ENCODE measurements around the gene TMEM150C. TPM values are rescaled to one million over a fixed set of nuclear protein-coding genes. Genes with fewer than 3 reads are reported as not detected.

Gene TMEM150C
- 10.5 TPM for total RNA-seq (ENCODE audit: unreplicated experiment)
- long read RNA-seq, partial matches to known transcripts, result 1 of 6 reads
- long read RNA-seq, other reads (novel, unspliced or antisense), result 2 of 6 reads

DNA sequence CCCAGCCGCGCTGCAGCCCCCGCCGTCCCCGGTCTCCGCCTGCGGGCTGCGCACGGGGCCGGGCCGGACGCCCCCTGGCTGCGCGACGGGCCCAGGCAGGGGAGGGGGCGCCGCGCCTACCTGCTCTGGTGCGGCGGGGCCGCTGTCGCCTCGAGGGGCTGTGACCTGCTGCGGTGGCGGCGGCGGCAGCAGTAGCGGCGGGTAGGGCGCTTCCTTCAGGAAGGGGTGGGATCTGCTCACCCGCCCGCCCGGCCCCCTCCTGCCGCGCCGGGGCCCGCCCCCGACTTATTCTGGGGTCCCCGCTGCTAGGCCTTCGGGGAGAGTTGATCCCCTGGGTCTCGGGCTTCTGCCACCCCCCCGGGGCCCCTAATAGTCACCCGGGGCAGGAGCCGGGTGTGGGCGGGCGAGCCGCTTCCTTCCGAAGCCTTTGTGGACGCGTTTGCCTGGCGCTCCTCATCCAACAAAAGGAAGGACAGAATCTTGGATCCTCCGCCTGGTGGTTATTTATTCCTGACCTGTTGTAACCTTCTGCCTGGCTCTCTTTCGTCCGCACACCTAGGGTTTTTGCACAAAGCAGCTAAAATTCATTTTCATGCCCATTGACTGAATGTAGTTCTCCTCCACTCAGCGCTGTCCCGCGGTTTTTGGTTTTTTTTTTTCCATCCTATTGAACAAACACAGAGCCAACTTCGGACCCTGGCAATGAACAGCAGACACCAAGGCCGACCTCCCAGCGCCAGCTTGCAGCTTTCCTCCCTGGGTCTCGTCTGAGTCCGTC lies at the start of gene TMEM150C:
TMEM150C (minus strand) TSS at position 203 of the 778 bp plus-strand sequence. CDS start 57,331 bp downstream, outside the sequence.
- Mint-ChIP-seq H3K4me3 (ENCODE audit: unreplicated experiment) (peak within 1 kb of the TSS; percentile 96), H3K4me1 (ENCODE audit: unreplicated experiment) (peaks cover 14% of the 10 kb centered on the region), H3K27me3 (ENCODE audit: unreplicated experiment) (peaks cover 12% of the 10 kb centered on the region), H3K9me3 (ENCODE audit: unreplicated experiment) (no peaks in the 10 kb centered on the region), H3K27ac (ENCODE audit: unreplicated experiment) (no peak within 1 kb of the TSS), H3K36me3 (ENCODE audit: low read depth, unreplicated experiment) (peaks cover 12% of the 10 kb centered on the region)
- DNase-seq (ENCODE audit: low spot score), result peak; percentile 55
- TF ChIP-seq, protein P1, sequence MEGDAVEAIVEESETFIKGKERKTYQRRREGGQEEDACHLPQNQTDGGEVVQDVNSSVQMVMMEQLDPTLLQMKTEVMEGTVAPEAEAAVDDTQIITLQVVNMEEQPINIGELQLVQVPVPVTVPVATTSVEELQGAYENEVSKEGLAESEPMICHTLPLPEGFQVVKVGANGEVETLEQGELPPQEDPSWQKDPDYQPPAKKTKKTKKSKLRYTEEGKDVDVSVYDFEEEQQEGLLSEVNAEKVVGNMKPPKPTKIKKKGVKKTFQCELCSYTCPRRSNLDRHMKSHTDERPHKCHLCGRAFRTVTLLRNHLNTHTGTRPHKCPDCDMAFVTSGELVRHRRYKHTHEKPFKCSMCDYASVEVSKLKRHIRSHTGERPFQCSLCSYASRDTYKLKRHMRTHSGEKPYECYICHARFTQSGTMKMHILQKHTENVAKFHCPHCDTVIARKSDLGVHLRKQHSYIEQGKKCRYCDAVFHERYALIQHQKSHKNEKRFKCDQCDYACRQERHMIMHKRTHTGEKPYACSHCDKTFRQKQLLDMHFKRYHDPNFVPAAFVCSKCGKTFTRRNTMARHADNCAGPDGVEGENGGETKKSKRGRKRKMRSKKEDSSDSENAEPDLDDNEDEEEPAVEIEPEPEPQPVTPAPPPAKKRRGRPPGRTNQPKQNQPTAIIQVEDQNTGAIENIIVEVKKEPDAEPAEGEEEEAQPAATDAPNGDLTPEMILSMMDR (IDR thresholded peaks at IDR 0.05; ENCODE audit: unreplicated experiment), result no peak

DNA sequence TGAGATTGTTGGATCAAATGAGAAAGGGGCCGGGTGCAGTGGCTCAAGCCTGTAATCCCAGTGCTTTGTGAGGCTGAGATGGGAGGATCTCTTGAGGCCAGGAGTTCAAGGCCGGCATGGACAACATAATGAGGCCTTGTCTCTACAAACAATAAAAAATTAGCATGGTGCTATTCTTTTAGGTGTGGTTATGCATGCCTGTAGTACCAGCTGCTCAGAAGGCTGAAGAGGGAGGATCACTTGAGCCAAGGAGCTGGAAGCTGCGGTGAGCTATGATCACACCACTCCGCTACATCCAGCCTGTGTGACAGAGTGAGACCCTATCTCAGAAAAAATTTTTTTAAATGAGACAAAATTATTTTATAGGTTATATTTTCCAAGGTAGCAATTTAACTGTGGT lies 49.7 kb upstream of the TMEM150C start:
- H3K4me3 Mint-ChIP-seq (ENCODE audit: unreplicated experiment), result no peak overlapping the region
- DNase-seq (ENCODE audit: low spot score), result no peak
- TF ChIP-seq, protein P1 (IDR thresholded peaks at IDR 0.05; ENCODE audit: unreplicated experiment), result no peak
- no peaks in the 10 kb centered on the region for H3K36me3 Mint-ChIP-seq (ENCODE audit: low read depth, unreplicated experiment)
- H3K4me1 Mint-ChIP-seq (ENCODE audit: unreplicated experiment), result no peaks in the 10 kb centered on the region
- no peak overlapping the region for H3K27ac Mint-ChIP-seq (ENCODE audit: unreplicated experiment)
- H3K9me3 Mint-ChIP-seq (ENCODE audit: unreplicated experiment), result no peaks in the 10 kb centered on the region
- no peaks in the 10 kb centered on the region for H3K27me3 Mint-ChIP-seq (ENCODE audit: unreplicated experiment)

DNA sequence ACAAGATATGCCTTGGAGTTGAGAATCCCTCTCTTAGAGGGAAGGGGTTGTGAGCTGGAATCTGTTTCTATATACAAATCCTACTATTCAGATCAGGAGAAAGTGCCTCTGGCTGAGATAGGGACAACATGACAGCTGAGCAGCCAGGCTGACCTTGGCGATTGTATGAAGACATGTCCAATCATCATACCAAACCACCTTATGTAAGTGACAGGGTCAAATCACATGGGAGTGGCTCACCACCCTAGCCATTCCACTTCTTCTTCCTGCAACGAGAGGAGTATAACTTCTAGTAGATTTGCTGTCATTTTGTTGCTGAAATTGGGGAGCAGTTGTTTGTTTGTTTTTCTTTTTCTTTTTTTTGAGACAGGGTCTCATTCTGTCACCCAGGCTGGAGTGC lies 48.3 kb upstream of the TMEM150C start:
- H3K4me1 Mint-ChIP-seq (ENCODE audit: unreplicated experiment), result no peaks in the 10 kb centered on the region
- H3K9me3 Mint-ChIP-seq (ENCODE audit: unreplicated experiment), result no peaks in the 10 kb centered on the region
- H3K36me3 Mint-ChIP-seq (ENCODE audit: low read depth, unreplicated experiment), result no peaks in the 10 kb centered on the region
- no peak for DNase-seq (ENCODE audit: low spot score)
- no peak overlapping the region for H3K27ac Mint-ChIP-seq (ENCODE audit: unreplicated experiment)
- TF ChIP-seq, protein P1 (IDR thresholded peaks at IDR 0.05; ENCODE audit: unreplicated experiment), result no peak
- no peak overlapping the region for H3K4me3 Mint-ChIP-seq (ENCODE audit: unreplicated experiment)
- peaks cover 2% of the 10 kb centered on the region for H3K27me3 Mint-ChIP-seq (ENCODE audit: unreplicated experiment)

DNA sequence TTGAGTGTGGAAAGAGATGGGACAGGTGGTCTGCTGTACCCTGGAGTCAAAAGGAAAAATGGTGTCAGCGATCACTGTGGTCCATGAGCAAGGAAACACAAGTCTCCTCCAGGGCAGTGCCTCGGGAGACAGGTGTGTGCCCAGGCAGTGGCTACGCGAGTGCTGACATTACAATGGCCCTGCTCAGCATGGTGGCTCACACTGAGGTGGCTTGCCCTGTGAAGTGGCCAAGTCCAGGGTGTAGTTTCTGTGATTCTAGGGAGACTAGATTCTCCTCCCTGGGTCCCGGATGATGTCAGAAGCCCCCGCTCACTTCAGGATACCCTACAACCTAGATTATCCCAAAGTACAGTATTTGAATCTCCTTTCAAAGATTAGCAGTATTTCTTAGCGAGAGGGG lies 44.8 kb upstream of the TMEM150C start:
- Mint-ChIP-seq H3K36me3 (ENCODE audit: low read depth, unreplicated experiment) (no peaks in the 10 kb centered on the region), H3K9me3 (ENCODE audit: unreplicated experiment) (no peaks in the 10 kb centered on the region), H3K4me1 (ENCODE audit: unreplicated experiment) (peaks cover 4% of the 10 kb centered on the region), H3K4me3 (ENCODE audit: unreplicated experiment) (no peak overlapping the region), H3K27ac (ENCODE audit: unreplicated experiment) (no peak overlapping the region), H3K27me3 (ENCODE audit: unreplicated experiment) (peaks cover 5% of the 10 kb centered on the region)
- TF ChIP-seq, protein P1 (IDR thresholded peaks at IDR 0.05; ENCODE audit: unreplicated experiment), result no peak
- DNase-seq (ENCODE audit: low spot score), result no peak

DNA sequence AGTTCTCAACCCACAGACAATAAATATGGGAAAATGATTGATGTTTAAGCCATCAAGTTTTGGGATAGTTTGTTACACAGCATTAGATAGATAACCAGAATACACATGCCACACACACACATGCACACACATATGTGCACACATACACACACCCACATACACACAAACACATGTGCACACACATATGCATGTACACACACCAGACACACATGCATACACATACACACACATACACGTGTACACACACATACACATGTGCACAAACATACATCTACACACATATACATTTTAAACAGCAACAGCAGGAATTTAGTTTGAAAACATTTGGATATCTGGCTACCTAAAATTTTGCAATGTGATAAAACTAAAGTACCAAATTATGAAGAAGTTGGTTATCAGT lies 42.7 kb upstream of the TMEM150C start:
- Mint-ChIP-seq H3K36me3 (ENCODE audit: low read depth, unreplicated experiment) (no peaks in the 10 kb centered on the region), H3K4me3 (ENCODE audit: unreplicated experiment) (no peak overlapping the region), H3K9me3 (ENCODE audit: unreplicated experiment) (no peaks in the 10 kb centered on the region), H3K27ac (ENCODE audit: unreplicated experiment) (no peak overlapping the region), H3K4me1 (ENCODE audit: unreplicated experiment) (peaks cover 4% of the 10 kb centered on the region), H3K27me3 (ENCODE audit: unreplicated experiment) (peaks cover 5% of the 10 kb centered on the region)
- no peak for DNase-seq (ENCODE audit: low spot score)
- TF ChIP-seq, protein P1 (IDR thresholded peaks at IDR 0.05; ENCODE audit: unreplicated experiment), result no peak

All from endothelial cell (in vitro differentiated cells).